Measurements from ENCODE around the gene SBNO1.
"Not testable (repeated sequence)": the region's sequence is repeated elsewhere in the genome, so short reads cannot be mapped to it uniquely, and the experiment has no call there.

The SBNO1 gene

DNA sequence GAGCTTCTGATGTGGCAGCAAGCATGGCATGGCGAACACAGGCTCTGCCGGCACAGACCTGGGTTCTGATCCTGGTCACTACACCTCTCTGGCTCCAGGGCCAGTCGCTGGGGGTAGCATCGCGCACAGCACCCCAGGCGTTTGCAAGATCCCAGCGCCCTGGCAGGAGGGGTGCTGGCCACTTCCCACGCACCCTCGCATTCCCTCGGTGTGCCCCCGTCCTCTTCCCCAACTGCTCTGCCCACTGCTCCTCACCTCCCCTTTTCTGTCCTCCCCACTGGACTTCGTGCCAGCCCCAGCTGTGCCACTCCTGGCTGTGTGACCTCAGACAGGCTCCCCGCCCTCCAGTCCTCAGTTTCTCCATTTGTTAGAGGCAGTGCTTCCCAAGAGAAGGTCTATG lies 95.8 kb downstream of the SBNO1 start:
- DNase-seq, result no peak

DNA sequence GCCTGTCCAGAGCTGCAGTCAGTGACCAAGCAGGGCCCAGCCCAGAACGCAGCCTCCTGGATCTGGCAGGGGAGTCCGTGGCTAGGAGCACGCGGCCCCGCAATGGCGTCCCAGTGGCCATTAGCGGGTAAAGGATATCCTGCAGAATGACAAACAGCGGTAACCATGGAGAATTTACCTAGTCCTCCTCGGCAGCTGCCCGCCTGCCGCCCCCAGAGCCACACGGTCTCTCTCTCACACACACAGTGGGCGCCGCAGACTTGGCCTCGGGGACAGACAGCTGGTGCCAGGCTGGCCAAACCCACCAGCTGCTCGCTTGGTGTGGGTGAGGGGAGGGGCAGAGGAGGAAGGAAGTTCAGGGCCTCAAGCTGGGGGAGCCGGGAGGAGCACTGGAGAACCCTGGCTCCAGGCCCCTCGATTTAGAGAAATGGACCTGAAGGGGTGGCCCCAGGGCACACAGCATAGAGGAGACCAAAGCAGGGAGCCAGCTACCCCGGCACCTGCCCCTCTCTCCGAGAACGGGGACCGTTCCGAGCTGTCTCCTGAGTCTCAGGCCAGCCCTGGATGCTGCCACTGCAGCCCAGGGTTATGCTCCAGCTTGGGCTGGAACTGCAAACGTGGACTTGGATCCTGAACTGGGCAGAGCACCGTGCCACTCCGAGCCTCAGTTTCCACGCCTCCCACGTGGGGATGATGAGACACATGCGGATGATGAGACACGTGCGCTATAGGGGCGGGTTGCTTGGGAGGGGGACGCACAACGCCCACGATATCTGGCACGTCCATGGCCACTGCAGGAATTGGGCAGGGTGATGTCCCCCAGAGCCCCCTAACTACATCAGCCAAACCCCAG lies 96.4 kb downstream of the SBNO1 start:
- peak; percentile 60 for DNase-seq

DNA sequence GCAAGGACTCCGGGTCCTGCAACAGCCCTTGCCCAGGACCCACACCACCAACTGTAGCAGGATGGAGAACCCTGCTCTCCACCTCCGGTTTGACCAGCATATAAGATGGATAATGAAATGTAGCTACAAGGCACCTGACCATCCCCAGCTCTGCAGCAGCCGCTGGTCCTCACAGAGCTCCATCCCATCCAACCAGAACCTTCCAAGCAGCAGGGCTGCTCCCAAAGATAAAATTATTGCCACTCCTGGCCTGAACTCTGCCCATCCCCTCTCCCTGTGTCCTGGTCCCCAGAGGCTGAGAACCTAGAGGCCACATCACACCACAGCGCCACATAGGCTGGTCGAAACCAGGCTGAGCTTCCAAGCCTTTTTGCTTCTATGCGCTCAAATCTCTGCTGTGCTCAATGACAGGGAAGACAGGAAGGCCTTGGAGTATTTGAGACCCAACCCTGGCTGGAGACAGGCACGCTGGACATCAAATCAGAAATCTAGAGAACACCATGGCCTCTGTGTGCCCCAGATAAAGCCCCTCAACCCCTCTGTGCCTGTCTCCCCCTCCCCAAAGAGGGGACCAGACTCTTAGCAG lies 97.2 kb downstream of the SBNO1 start:
- no peak for DNase-seq

- no peak for DNase-seq
Measured at GRCh38 chr12:123266679-123267277, 97.9 kb downstream of the SBNO1 start.

- DNase-seq, result no peak
Measured at GRCh38 chr12:123265851-123266678, 98.6 kb downstream of the SBNO1 start.

GRCh38 chr12:123264642-123265041 lies 100.0 kb downstream of the SBNO1 start:
- DNase-seq, result no peak

- no peak for DNase-seq
Measured at GRCh38 chr12:123263196-123263817, 101.3 kb downstream of the SBNO1 start.

DNA sequence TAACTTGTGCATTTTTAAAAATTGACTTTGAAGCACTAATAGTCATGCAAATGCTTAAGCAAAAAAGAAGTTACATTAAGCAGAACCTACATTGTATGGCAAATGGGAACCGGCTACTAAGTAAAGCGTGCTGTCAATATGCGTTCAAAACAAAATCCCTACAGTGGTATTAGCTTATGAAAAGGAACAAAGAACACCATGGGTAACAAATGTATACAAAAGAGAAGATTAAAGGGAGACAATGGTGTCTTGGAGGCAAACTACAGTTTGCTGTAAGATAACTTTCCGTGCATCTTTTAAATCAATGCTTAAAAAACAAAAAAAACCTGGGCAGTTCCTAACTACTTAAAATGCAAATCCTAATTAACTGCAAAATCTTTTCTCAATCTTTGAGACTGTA lies 103.5 kb downstream of the SBNO1 start:
- DNase-seq, result no peak

- DNase-seq, result no peak
Measured at GRCh38 chr12:123260081-123260480, 104.6 kb downstream of the SBNO1 start.

GRCh38 chr12:123258593-123258992 lies 106.1 kb downstream of the SBNO1 start:
- no peak for DNase-seq

DNA sequence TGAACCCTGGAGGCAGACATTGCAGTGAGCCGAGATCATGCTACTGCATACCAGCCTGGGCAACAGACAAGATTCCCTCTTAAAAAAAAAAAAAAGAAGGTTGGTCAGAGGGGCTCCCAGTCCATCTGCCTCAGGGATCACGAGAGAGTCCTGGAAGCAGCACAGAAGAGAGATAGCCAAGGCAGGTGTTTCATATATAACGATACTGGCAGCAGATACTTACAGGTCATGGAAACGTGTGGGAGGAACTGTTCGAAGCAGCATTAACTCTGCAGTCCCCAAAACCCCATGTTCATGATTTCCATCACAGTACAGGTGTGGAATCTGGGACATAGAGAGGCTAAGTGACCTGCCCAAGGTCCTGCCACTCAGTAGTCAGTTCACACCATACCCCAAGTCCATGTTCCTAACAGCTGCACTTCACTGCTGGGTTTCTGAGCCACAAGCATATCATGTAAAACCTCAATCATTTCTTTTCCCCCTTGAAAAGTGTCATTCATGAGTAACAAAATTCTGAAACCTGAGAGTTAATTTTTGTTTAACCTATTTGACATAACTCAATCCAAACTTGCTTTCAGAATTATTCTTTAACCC lies 109.7 kb downstream of the SBNO1 start:
- DNase-seq, result no peak

- DNase-seq, result no peak
Measured at GRCh38 chr12:123253641-123254459, 110.8 kb downstream of the SBNO1 start.

GRCh38 chr12:123252365-123252764 lies 112.3 kb downstream of the SBNO1 start:
- DNase-seq, result not testable (repeated sequence)

GRCh38 chr12:123251403-123252076 lies 113.1 kb downstream of the SBNO1 start:
- no peak for DNase-seq

DNA sequence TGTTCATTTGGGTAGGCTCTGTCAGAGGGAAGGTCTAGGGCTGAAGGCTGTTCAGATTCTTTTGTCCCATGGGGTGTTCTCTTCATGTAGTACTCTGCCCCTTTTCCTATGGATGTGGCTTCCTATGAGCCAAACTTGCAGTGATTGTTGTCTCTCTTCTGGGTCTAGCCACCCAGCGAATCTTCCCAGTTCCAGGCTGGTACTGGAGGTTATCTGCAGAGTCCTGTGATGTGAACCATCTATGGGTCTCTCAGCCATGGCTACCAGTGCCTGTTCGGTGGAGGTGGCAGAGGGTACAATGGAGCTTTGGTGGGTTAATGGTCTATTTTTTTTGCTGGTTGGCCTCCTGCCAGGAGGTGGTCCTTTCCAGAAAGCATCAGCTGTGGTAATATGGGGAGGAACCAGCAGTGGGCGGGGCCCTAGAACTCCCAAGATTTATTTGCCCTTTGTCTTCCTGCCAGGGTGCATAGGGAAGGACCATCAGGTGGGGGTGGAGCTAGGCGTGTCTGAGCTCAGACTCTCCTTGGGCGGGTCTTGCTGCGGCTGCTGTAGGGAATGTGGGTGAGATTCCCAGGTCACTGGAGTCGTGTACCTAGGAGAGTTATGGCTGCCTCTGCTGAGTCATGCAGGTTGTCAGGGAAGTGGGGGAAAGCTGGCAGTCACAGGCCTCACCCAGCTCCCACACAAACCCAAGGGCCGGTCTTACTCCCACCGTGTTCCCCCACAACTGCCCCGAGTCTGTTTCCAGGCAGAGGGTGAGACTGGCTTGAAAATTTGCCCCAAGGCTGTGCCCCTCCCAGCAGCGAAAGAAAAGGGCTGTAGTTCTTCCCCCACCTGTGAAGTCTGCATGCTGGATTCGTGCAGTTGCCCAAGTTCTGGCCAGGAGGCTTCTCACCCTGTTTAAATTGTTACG lies 113.9 kb downstream of the SBNO1 start:
- peak; percentile 61 for DNase-seq

GRCh38 chr12:123248996-123249741 lies 115.5 kb downstream of the SBNO1 start:
- DNase-seq, result not testable (repeated sequence)

DNA sequence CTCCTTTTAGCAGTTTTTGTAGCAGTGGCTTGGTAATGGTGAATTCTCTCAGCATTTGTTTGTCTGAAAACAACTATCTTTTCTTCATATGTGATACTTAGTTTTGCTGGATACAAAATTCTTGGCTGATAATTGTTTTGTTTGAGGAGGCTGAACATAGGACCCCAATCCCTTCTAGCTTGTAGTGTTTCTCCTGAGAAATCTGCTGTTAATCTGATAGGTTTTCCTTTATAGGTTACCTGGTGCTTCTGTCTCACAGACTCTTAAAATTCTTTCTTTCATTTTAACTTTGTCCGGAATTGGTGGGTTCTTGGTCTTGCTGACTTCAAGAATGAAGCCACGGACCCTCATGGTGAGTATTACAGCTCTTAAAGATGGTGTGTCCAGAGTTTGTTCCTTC lies 116.5 kb downstream of the SBNO1 start:
- DNase-seq, result not testable (repeated sequence)

- no peak for DNase-seq
Measured at GRCh38 chr12:123245678-123246077, 119.0 kb downstream of the SBNO1 start.

All from NCI-H146 (cell line).